H9 (cell line): Measurements from ENCODE around the gene KIF1A. TPM values are rescaled to one million over a fixed set of nuclear protein-coding genes. Genes with fewer than 3 reads are reported as not detected.

Experiments used
- DNase-seq: peaks from one replicate; pipeline ENCODE4 v3.0.0-alpha.2; 2017
- H2AFZ ChIP-seq: one replicate; pipeline ENCODE4 v1.6.1; 2013; ENCODE audit warnings: mild to moderate bottlenecking, low read length, control low read depth, moderate library complexity
- H2AK5ac ChIP-seq: 2 replicates; pipeline ENCODE4 v1.6.1; 2013; ENCODE audit warnings: low read length, control low read depth, mixed read lengths; ENCODE audit not compliant: insufficient read length
- H2BK120ac ChIP-seq: one replicate; pipeline ENCODE4 v1.6.1; 2013; ENCODE audit warnings: low read depth, mild to moderate bottlenecking, low read length, control low read depth, inconsistent platforms; ENCODE audit not compliant: poor library complexity, severe bottlenecking
- H2BK12ac ChIP-seq: 2 replicates; pipeline ENCODE4 v1.6.1; 2013; ENCODE audit warnings: low read length, control low read depth, mixed read lengths, low read depth; ENCODE audit not compliant: insufficient read length
- H2BK15ac ChIP-seq: 2 replicates; pipeline ENCODE4 v1.6.1; 2013; ENCODE audit warnings: low read depth, low read length, control low read depth
- H2BK20ac ChIP-seq: one replicate; pipeline ENCODE4 v1.6.1; 2013; ENCODE audit warnings: low read depth, mild to moderate bottlenecking, low read length, control low read depth, inconsistent platforms; ENCODE audit not compliant: poor library complexity, severe bottlenecking
- H2BK5ac ChIP-seq: 2 replicates; pipeline ENCODE4 v1.6.1; 2013; ENCODE audit warnings: low read length, control low read depth, mixed read lengths; ENCODE audit not compliant: insufficient read length
- H3K14ac ChIP-seq: 2 replicates; pipeline ENCODE4 v1.6.1; 2013; ENCODE audit warnings: low read length, control low read depth; ENCODE audit not compliant: insufficient read depth
- H3K18ac ChIP-seq: 2 replicates; pipeline ENCODE4 v1.6.1; 2013; ENCODE audit warnings: low read depth, mild to moderate bottlenecking, mixed read lengths, low read length, control low read depth; ENCODE audit not compliant: insufficient read length
- H3K23ac ChIP-seq: 2 replicates; pipeline ENCODE4 v1.6.1; 2013; ENCODE audit warnings: low read length, control low read depth, mixed read lengths, low read depth; ENCODE audit not compliant: insufficient read length
- H3K23me2 ChIP-seq: 2 replicates; pipeline ENCODE4 v1.6.1; 2013; ENCODE audit warnings: low read depth, mild to moderate bottlenecking, mixed read lengths, low read length, control low read depth; ENCODE audit not compliant: insufficient read length, poor library complexity, severe bottlenecking
- H3K27ac ChIP-seq: 2 replicates; pipeline ENCODE4 v1.5.1; 2013; ENCODE audit warnings: low read length, control low read depth, mixed read lengths, low read depth; ENCODE audit not compliant: insufficient read length
- H3K27me3 ChIP-seq: 2 replicates; pipeline ENCODE4 v1.6.1; 2013; ENCODE audit warnings: low read length, control low read depth, inconsistent platforms; ENCODE audit not compliant: insufficient read depth
- H3K4ac ChIP-seq: 2 replicates; pipeline ENCODE4 v1.6.1; 2013; ENCODE audit warnings: low read depth, mild to moderate bottlenecking, control low read depth, inconsistent platforms, low read length, moderate library complexity
- H3K4me1 ChIP-seq: 2 replicates; pipeline ENCODE4 v1.6.1; 2013; ENCODE audit warnings: low read length, control low read depth, inconsistent platforms; ENCODE audit not compliant: insufficient read depth
- H3K4me2 ChIP-seq: 2 replicates; pipeline ENCODE4 v1.6.1; 2013; ENCODE audit warnings: low read length, control low read depth, mixed read lengths; ENCODE audit not compliant: insufficient read length, insufficient read depth
- H3K56ac ChIP-seq: 2 replicates; pipeline ENCODE4 v1.6.1; 2013; ENCODE audit warnings: low read depth, mild to moderate bottlenecking, mixed read lengths, low read length, control low read depth; ENCODE audit not compliant: insufficient read length
- H3K79me1 ChIP-seq: 2 replicates; pipeline ENCODE4 v1.6.1; 2013; ENCODE audit warnings: low read depth, mild to moderate bottlenecking, moderate library complexity, low read length, control low read depth, inconsistent platforms; ENCODE audit not compliant: insufficient read depth, poor library complexity, severe bottlenecking
- H3K79me2 ChIP-seq: 2 replicates; pipeline ENCODE4 v1.6.1; 2013; ENCODE audit warnings: low read length, control low read depth, inconsistent platforms; ENCODE audit not compliant: insufficient read depth
- H3K9ac ChIP-seq: 2 replicates; pipeline ENCODE4 v1.6.1; 2013; ENCODE audit warnings: low read length, control low read depth, mixed read lengths; ENCODE audit not compliant: insufficient read length; ENCODE audit errors: extremely low read depth
- H3K9me3 ChIP-seq: one replicate; pipeline ENCODE4 v1.6.1; 2013; ENCODE audit warnings: low read depth, low read length, inconsistent platforms; ENCODE audit not compliant: control insufficient read depth
- H3T11ph ChIP-seq: one replicate; pipeline ENCODE4 v1.6.1; 2013; ENCODE audit warnings: mild to moderate bottlenecking, low read length, control low read depth, inconsistent platforms
- H4K20me1 ChIP-seq: one replicate; pipeline ENCODE4 v1.6.1; 2013; ENCODE audit not compliant: control insufficient read depth, insufficient read length, insufficient read depth
- H4K5ac ChIP-seq: 2 replicates; pipeline ENCODE4 v1.6.1; 2013; ENCODE audit warnings: low read depth, mild to moderate bottlenecking, mixed read lengths, low read length, control low read depth; ENCODE audit not compliant: insufficient read length
- H4K8ac ChIP-seq: replicated peaks from 2 replicates; pipeline ENCODE4 v1.6.1; 2013; ENCODE audit warnings: low read length, control low read depth, mixed read lengths, low read depth; ENCODE audit not compliant: insufficient read length
- H4K91ac ChIP-seq: 2 replicates; pipeline ENCODE4 v1.6.1; 2013; ENCODE audit warnings: low read depth, mild to moderate bottlenecking, moderate library complexity, mixed read lengths, low read length, control low read depth; ENCODE audit not compliant: insufficient read length
- H3K27ac Mint-ChIP-seq, 3 experiments: 2 replicates in 2 of 3; 3 replicates in 1 of 3; pipeline ENCODE4 v1.8.0; 2020 to 2021; ENCODE audit warnings: mixed read lengths in 3 of 3, mild to moderate bottlenecking in 1 of 3, moderate library complexity in 1 of 3
- H3K27me3 Mint-ChIP-seq: 2 replicates; pipeline ENCODE4 v1.8.0; 2021; ENCODE audit warnings: low read depth, mild to moderate bottlenecking, moderate library complexity, mixed read lengths
- H3K36me3 Mint-ChIP-seq, 3 experiments: 2 replicates in 2 of 3; 3 replicates in 1 of 3; pipeline ENCODE4 v1.8.0; 2020 to 2021; ENCODE audit warnings: low read depth in 3 of 3, mixed read lengths in 3 of 3; ENCODE audit not compliant: insufficient read depth in 1 of 3
- H3K4me1 Mint-ChIP-seq, 2 experiments: 2 replicates each; pipeline ENCODE4 v1.8.0; 2020; ENCODE audit warnings: mixed read lengths in 2 of 2
- H3K4me3 Mint-ChIP-seq, 2 experiments: 2 replicates in 1 of 2; 3 replicates in 1 of 2; pipeline ENCODE4 v1.8.0; 2020 to 2021; ENCODE audit warnings: mild to moderate bottlenecking in 2 of 2, mixed read lengths in 2 of 2, moderate library complexity in 1 of 2
- H3K9me3 Mint-ChIP-seq, 2 experiments: 2 replicates in 1 of 2; 3 replicates in 1 of 2; pipeline ENCODE4 v1.8.0; 2020; ENCODE audit warnings: mild to moderate bottlenecking in 2 of 2, mixed read lengths in 2 of 2, moderate library complexity in 1 of 2
- WGBS: extraction: QIAGEN DNeasy Blood & Tissue Kit; methylation state at CpG from one replicate; pipeline ENCODE4 v1.1.7; 2013; ENCODE audit warnings: missing lambda C conversion rate, low lambda C conversion rate, mixed read lengths; ENCODE audit not compliant: insufficient read length; ENCODE audit errors: extremely low coverage; 5-methylcytosine and 5-hydroxymethylcytosine counted together
- total RNA-seq: library from RNA; stranded (reverse); gene quantifications from 2 replicates; pipeline ENCODE4 v1.2.1, GENCODE V29; 2021
- TF ChIP-seq, protein P1 (sequence below): fragments of 200-600 bp; sonication (generic); conservative IDR thresholded peaks from 3 replicates; pipeline ENCODE4 v1.8.0; 2021; ENCODE audit warnings: antibody characterized with exemption, mild to moderate bottlenecking

Gene KIF1A
- total RNA-seq, 1 experiment from 2014 or later, result 204 TPM

- no peak for DNase-seq
- H3K36me3 Mint-ChIP-seq, result peaks cover 55 to 88% (median 83%) of the 10 kb centered on the region in 3 experiments; a peak in 6 of 7 replicates
- no peak overlapping the region for H2AFZ ChIP-seq
- H4K8ac ChIP-seq, result no peak overlapping the region
- no peak overlapping the region for H2BK15ac ChIP-seq
- H3K56ac ChIP-seq, result no peak overlapping the region
- no peaks in the 10 kb centered on the region; the same call in none of the 2 replicates for H3K27me3 Mint-ChIP-seq
- no peak overlapping the region for H2BK5ac ChIP-seq
- no peak overlapping the region for H3K9ac ChIP-seq
- no peak overlapping the region for H2BK12ac ChIP-seq
- H4K20me1 ChIP-seq, result no peaks in the 10 kb centered on the region
- no peak overlapping the region for H2BK20ac ChIP-seq
- no peak overlapping the region for H4K91ac ChIP-seq
- no peak overlapping the region for H4K5ac ChIP-seq
- no peaks in the 10 kb centered on the region for H3K9me3 ChIP-seq
- H3K9me3 Mint-ChIP-seq, result no peaks in the 10 kb centered on the region
- H3K4me1 Mint-ChIP-seq, result no peaks in the 10 kb centered on the region
- H2AK5ac ChIP-seq, result no peak overlapping the region
- H3K4me1 ChIP-seq, result no peaks in the 10 kb centered on the region
- no peaks in the 10 kb centered on the region for H3K27me3 ChIP-seq
- no peaks in the 10 kb centered on the region for H3K79me2 ChIP-seq
- no peak overlapping the region for H3K27ac Mint-ChIP-seq
- no peaks in the 10 kb centered on the region for H3K79me1 ChIP-seq
- no peak overlapping the region for H3K27ac ChIP-seq
- H3K23me2 ChIP-seq, result no peaks in the 10 kb centered on the region
- no peak overlapping the region for H2BK120ac ChIP-seq
- H3K14ac ChIP-seq, result no peak overlapping the region
- WGBS, result no CpG with 5 or more reads among the region's 16 CpGs
- no peak overlapping the region for H3K18ac ChIP-seq
- no peak overlapping the region for H3K4me2 ChIP-seq
- no peak overlapping the region for H3K4ac ChIP-seq
- H3T11ph ChIP-seq, result no peak overlapping the region
- H3K4me3 Mint-ChIP-seq, result no peak overlapping the region
- TF ChIP-seq, protein P1, sequence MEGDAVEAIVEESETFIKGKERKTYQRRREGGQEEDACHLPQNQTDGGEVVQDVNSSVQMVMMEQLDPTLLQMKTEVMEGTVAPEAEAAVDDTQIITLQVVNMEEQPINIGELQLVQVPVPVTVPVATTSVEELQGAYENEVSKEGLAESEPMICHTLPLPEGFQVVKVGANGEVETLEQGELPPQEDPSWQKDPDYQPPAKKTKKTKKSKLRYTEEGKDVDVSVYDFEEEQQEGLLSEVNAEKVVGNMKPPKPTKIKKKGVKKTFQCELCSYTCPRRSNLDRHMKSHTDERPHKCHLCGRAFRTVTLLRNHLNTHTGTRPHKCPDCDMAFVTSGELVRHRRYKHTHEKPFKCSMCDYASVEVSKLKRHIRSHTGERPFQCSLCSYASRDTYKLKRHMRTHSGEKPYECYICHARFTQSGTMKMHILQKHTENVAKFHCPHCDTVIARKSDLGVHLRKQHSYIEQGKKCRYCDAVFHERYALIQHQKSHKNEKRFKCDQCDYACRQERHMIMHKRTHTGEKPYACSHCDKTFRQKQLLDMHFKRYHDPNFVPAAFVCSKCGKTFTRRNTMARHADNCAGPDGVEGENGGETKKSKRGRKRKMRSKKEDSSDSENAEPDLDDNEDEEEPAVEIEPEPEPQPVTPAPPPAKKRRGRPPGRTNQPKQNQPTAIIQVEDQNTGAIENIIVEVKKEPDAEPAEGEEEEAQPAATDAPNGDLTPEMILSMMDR, result no peak
- no peak overlapping the region for H3K23ac ChIP-seq
Measured at GRCh38 chr2:240746671-240747070, 73.3 kb downstream of the KIF1A start.
